Prostate gland (tissue), 2 donors: ENCODE data around the gene CELF6. TPM values are rescaled to one million over a fixed set of nuclear protein-coding genes. Genes with fewer than 3 reads are reported as not detected.

Source experiments
- DNase-seq: peaks from one replicate; pipeline ENCODE4 v3.0.0-alpha.2; 2019; ENCODE audit warnings: low spot score
- H3K27ac ChIP-seq, 2 donors: fragments of 200-600 bp; sonication (generic); 2 replicates each; pipeline ENCODE4 v1.5.1; 2017 to 2019
- H3K27me3 ChIP-seq: fragments of 200-600 bp; sonication (generic); replicated peaks from 2 replicates; pipeline ENCODE4 v1.5.1; 2019; ENCODE audit not compliant: insufficient read depth
- H3K36me3 ChIP-seq, 2 donors: fragments of 200-600 bp; sonication (generic); 1 replicate in 1 of 2; 2 replicates in 1 of 2; pipeline versions ENCODE4 v1.5.1 to v1.8.1; 2017 to 2019
- H3K4me1 ChIP-seq: fragments of 200-600 bp; sonication (generic); replicated peaks from 2 replicates; pipeline ENCODE4 v1.5.1; 2019
- H3K4me3 ChIP-seq, 2 donors: fragments of 200-600 bp; sonication (generic); 2 replicates each; pipeline ENCODE4 v1.5.1; 2017 to 2019
- H3K9me3 ChIP-seq: fragments of 200-600 bp; sonication (generic); 2 replicates; pipeline ENCODE4 v1.5.1; 2017
- CTCF ChIP-seq, 4 experiments: fragments of 200-600 bp in 2 of 4; fragments of 450-650 bp in 2 of 4; sonication (generic) in 2 of 4; IDR thresholded peaks; 1 replicate in 3 of 4; 2 replicates in 1 of 4; pipeline ENCODE4 v1.5.1; 2016 to 2019; ENCODE audit warnings: antibody characterized with exemption in 4 of 4, mild to moderate bottlenecking in 2 of 4, moderate library complexity in 2 of 4
- POLR2A ChIP-seq: fragments of 450-650 bp; IDR thresholded peaks from one replicate; pipeline ENCODE4 v1.6.1; 2016; ENCODE audit warnings: antibody characterized with exemption, mild to moderate bottlenecking
- POLR2AphosphoS5 ChIP-seq: sonication (generic); formaldehyde crosslinking; IDR thresholded peaks from one replicate; pipeline ENCODE4 v1.6.1; 2017; ENCODE audit warnings: antibody characterized with exemption
- WGBS: methylation state at CpG from one replicate; pipeline ENCODE4 v1.1.5; 2018; 5-methylcytosine and 5-hydroxymethylcytosine counted together
- intact Hi-C: fragments of 100-400 bp; cut with DNase I; formaldehyde crosslinking; loops from one replicate; pipeline ENCODE4 v1.14.2; 2022
- total RNA-seq, 2 donors: library from RNA; depleted of rRNA; stranded (reverse); fragments of >200 nt; gene quantifications; one replicate each; pipeline ENCODE4 v1.1.0, GENCODE V29; 2016

The CELF6 gene
- total RNA-seq, 2 donors from 2014 or later = 3.7 to 7.3 TPM

GRCh38 chr15:72237853-72238224 lies 82.1 kb downstream of the CELF6 start:
- intact Hi-C loops = no loop called here
- no peaks in the 10 kb centered on the region for H3K9me3 ChIP-seq
- H3K27ac ChIP-seq = peak overlapping the region in 1 of 2 donors; percentile 4
- no peaks in the 10 kb centered on the region for H3K27me3 ChIP-seq
- H3K4me3 ChIP-seq = no peak overlapping the region
- no peaks in the 10 kb centered on the region for H3K4me1 ChIP-seq
- DNase-seq = no peak
- TF ChIP-seq POLR2AphosphoS5 (no peak), CTCF (IDR thresholded peaks at IDR 0.05) (no peak), POLR2A (no peak)
- WGBS = 95% methylated on average over 1 of the region's 1 CpG
- H3K36me3 ChIP-seq = peaks cover 4 to 10% of the 10 kb centered on the region in 2 donors

GRCh38 chr15:72237029-72237852 lies 82.7 kb downstream of the CELF6 start:
- no peak for DNase-seq
- Histone ChIP-seq H3K36me3 (peaks cover 4 to 10% of the 10 kb centered on the region in 2 donors), H3K4me1 (peaks cover 4% of the 10 kb centered on the region), H3K27me3 (no peaks in the 10 kb centered on the region), H3K9me3 (no peaks in the 10 kb centered on the region), H3K4me3 (no peak overlapping the region), H3K27ac (no peak overlapping the region)
- WGBS = 47% methylated on average over 3 of the region's 3 CpGs
- peak; percentile 24 for TF ChIP-seq POLR2AphosphoS5
- TF ChIP-seq POLR2A = peak; percentile 51
- TF ChIP-seq CTCF (IDR thresholded peaks at IDR 0.05) = no peak
- intact Hi-C loops = no loop called here

- no peak overlapping the region for H3K27ac ChIP-seq
- H3K4me3 ChIP-seq = no peak overlapping the region
- H3K36me3 ChIP-seq = peaks cover 4 to 10% of the 10 kb centered on the region in 2 donors
- intact Hi-C loops = no loop called here
- DNase-seq = no peak
- WGBS = 79% methylated on average over 2 of the region's 2 CpGs
- TF ChIP-seq CTCF (IDR thresholded peaks at IDR 0.05) = no peak
- no peak for TF ChIP-seq POLR2AphosphoS5
- no peak for TF ChIP-seq POLR2A
- peaks cover 4% of the 10 kb centered on the region for H3K4me1 ChIP-seq
- no peaks in the 10 kb centered on the region for H3K9me3 ChIP-seq
- H3K27me3 ChIP-seq = no peaks in the 10 kb centered on the region
These were observed 83.5 kb downstream of the CELF6 start for GRCh38 chr15:72236381-72237003.

GRCh38 chr15:72235298-72235697 lies 84.7 kb downstream of the CELF6 start:
- no peaks in the 10 kb centered on the region for H3K27me3 ChIP-seq
- H3K4me1 ChIP-seq = peaks cover 4% of the 10 kb centered on the region
- peaks cover 0 to under 1% of the 10 kb centered on the region in 2 donors for H3K36me3 ChIP-seq
- no peak for TF ChIP-seq CTCF (IDR thresholded peaks at IDR 0.05)
- no peak for TF ChIP-seq POLR2AphosphoS5
- no peak for TF ChIP-seq POLR2A
- H3K27ac ChIP-seq = no peak overlapping the region
- H3K9me3 ChIP-seq = no peaks in the 10 kb centered on the region
- WGBS = 98% methylated on average over 4 of the region's 4 CpGs
- no peak overlapping the region for H3K4me3 ChIP-seq
- DNase-seq = no peak
- intact Hi-C loops = no loop called here

Other genes with a start within 250 kb of the CELF6 start
- gene MYO9A, start 202.0 kb downstream of the CELF6 start, total RNA-seq = 100 to 1,000 TPM in 1 of 2 donors, 10 to 100 TPM in 1; 29.4 to 252 TPM
- gene SENP8, start 201.8 kb downstream of the CELF6 start, total RNA-seq = 1 to 10 TPM; 3.3 to 5.9 TPM
- gene GRAMD2A, start 122.4 kb downstream of the CELF6 start, total RNA-seq = 1 to 10 TPM; 4.3 to 6.4 TPM
- 100 to 1,000 TPM; 470 to 513 TPM for gene PKM, start 89.0 kb downstream of the CELF6 start, total RNA-seq
- gene PARP6, start 47.6 kb downstream of the CELF6 start, total RNA-seq = 10 to 100 TPM; 34.4 to 85.8 TPM
- gene HEXA, start 55.9 kb upstream of the CELF6 start, total RNA-seq = 100 to 1,000 TPM in 1 of 2 donors, 10 to 100 TPM in 1; 78.1 to 176 TPM
- not detected for gene TMEM202, start 78.1 kb upstream of the CELF6 start, total RNA-seq
- gene ARIH1, start 154.2 kb upstream of the CELF6 start, total RNA-seq = 10 to 100 TPM; 35.7 to 38.7 TPM